ENCODE measurements around the gene CARD18.
"Not testable (repeated sequence)": the region's sequence is repeated elsewhere in the genome, so short reads cannot be mapped to it uniquely, and the experiment has no call there.

The CARD18 gene

DNA sequence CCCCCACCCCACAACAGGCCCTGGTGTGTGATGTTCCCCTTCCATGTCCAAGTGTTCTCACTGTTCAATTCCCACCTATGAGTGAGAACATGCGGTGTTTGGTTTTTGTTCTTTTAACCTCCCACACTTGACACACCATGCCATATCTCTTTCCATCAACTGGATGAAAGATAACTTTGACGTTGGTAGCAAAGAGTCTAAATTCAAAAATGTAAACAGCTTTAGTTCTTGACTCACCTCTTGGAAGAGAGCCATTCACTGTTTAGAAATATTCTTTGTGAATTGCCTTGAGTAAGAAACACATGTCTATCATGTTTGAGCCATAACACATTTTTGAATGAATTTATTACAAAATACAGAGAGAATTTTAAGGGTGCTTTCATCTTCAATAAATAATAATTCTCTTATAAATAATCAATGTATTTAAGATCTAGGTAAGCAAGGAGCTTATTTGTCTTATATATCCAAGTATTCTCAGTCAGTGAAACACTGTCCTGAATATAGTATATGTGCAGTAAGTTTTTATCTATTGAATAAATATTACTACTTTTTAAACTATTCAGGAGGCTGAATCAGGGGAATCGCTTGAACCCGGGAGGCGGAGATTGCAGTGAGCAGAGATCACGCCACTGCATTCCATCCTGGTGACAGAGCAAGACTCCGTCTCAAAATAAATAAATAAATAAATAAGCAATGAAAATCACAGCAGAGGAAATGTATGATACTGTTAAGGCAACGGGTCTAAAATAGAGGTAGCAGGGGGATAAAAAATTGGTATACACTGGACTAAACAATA is 6.7 kb downstream of the CARD18 start:
- DNase-seq: no peak

- DNase-seq: no peak
Observed at GRCh38 chr11:105130189-105130813, 9.3 kb downstream of the CARD18 start.

DNA sequence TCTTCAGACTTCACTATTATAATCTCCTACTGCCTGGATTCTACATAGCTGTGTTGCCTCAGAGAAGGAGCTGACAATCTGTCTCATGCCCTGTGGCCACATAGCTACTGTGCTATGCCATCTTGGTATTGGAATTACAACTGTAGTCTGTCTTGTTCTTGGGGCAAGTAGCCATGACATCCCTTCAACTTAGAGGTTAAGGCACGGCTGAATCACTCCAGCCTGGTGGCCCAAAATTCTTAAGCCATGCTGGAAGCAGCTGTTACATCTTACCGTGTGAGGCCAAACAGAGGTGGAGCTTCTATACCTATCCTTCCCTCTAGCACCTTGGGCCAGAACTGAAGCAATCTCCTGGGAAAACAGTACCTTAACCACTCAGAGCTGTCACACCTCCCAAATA is 14.8 kb downstream of the CARD18 start:
- no peak for DNase-seq

GRCh38 chr11:105111145-105111944 is 28.2 kb downstream of the CARD18 start:
- DNase-seq: no peak

GRCh38 chr11:105110688-105111030 is 28.9 kb downstream of the CARD18 start:
- no peak for DNase-seq

DNA sequence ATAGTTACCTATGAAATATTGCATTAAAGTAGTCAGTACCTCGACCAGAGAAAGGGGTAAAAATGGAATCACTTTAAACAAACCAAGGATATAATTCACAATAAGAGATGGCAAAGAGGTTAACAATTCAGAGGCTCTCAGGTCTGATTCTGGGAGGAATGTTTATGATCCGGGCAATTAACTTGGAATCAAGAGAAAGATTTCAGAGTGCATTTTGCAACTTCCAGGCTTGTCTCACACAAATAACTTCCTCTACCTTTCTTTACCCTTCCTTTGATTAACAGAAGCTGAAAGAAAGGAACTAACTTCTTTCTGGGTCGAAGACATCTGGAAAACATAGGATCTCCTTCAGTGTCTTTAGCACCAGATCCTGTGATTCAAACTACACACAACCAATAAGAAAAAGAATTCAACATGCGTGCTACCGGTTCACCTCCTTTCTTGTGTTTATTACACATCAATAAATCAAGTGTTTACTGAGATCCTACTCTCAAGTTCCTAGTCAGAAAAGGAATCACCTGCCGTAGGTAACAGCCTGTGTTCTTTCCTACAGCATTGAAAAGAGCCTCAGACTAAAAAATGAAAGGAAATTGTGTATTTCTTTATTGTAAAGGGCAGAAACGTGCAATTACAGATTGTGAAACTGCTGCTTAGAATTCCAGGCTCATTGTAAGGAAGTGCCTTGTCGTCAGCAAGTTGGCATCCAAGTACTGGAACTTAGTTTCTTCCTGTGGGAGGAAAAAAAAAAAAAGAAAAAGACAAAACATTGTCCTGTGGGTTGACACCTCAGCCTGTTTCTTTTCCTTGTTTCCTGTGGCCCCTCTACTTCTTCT is 29.5 kb downstream of the CARD18 start:
- no peak for DNase-seq

GRCh38 chr11:105109321-105109720 is 30.2 kb downstream of the CARD18 start:
- DNase-seq: no peak

DNA sequence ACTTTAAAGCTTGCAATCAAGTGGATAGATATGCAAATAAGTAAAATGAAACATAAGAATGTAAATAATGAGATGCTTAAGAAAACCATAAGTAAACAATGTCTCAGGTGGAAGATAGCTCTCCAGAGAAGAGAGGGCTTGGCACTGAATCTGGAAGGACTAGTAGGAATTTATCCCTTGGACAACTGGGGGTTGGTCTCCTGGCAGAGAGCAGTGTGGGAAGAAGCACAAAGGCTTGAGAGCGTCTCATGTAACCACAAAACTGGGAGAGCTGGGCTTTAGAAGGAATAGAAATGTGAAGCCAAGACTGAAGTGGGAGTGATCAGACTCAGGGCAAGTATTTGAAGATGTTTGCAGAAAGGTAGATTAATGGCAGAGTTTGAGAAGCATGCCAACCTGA is 31.3 kb downstream of the CARD18 start:
- no peak for DNase-seq

- not testable (repeated sequence) for DNase-seq
Observed at GRCh38 chr11:105107226-105107825, 32.2 kb downstream of the CARD18 start.

GRCh38 chr11:105106140-105106539 is 33.4 kb downstream of the CARD18 start:
- DNase-seq: no peak

DNA sequence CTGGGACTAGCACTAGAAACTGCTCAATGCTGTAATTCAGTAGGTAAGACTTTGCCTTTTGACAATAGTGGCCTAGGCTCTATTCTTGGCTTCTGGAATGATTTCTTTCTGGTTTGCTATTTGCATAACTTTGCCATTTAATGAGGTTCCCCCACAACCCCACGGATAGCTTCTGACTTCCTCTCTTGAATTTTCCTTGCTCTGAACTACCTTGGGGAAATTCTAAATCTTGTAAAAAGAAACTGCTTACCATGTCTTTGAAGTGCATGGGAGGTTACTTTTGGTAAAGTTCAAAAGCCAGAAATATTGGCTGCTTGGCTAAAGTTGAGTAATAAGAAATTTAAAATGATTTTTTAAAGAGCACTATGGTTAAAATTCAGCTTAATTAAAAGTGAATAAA is 35.3 kb downstream of the CARD18 start:
- DNase-seq: no peak

DNA sequence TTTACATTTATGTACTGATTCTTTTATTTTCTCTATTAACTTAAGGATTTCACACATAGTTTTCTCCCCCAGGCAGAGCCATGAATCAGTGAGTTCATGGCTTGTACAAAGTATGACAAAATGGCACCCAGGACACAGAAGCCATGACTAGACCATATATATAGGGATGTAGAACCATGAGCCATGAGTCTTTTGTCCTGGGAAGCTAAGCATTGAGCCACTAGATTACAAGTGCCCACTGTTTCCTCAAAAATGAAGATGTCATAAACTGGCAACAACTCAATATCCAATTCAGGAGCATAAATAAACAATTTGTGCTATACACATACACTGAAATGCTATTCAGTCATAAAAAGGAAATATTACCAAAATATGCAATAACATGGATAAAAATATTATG is 36.2 kb downstream of the CARD18 start:
- no peak for DNase-seq

DNA sequence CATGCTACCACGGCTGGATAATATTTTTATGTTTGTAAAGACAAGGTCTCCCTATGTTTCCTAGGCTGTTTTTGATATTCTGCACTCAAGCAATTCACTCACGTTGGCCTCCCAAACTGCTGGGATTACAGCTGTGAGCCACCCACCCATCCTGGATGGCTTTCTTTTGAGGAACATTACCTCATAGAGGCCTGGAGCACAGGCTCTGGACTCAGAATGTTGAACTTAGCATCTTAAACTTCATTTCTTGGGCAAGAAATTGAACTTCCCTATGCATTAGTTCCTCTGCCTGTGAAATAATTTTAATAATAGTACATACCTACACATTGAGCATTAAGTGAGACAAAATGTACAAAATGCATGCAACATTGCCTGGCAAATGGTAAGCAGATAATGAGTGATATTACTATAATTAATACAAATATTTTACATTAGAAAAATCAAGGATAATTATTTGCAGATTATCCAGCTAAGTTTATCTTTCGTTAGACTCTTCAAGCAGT is 37.4 kb downstream of the CARD18 start:
- not testable (repeated sequence) for DNase-seq

DNA sequence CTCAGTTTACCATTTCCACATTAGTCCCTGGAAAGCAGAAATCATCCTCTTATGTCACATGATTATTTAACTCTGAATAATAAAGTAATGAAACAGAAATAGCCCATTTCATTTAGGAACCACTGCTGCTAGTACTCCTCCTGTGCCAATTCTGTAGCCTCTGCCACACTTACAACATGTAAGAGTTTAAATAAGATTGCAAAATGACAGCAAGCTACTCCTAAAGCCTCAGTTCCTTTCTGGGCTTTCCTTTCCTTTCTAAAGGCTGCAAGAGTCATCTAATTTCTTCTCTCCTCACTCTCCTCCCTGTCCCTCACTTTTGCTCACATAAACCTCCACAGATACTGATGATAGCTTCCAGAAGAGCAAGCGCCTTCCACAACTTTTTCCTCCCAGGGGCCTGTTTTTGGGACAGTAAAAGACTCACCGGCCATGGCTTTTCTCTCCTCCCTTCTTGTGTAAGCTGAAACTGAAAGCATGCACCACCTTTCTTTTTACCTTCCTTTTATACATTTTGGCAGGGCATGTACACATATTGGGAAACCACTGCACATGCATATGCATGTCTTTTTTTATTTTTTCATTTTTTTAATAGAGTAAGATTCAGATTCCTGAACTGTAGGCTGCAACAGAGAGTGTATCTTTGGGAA is 38.5 kb downstream of the CARD18 start:
- DNase-seq: no peak

DNA sequence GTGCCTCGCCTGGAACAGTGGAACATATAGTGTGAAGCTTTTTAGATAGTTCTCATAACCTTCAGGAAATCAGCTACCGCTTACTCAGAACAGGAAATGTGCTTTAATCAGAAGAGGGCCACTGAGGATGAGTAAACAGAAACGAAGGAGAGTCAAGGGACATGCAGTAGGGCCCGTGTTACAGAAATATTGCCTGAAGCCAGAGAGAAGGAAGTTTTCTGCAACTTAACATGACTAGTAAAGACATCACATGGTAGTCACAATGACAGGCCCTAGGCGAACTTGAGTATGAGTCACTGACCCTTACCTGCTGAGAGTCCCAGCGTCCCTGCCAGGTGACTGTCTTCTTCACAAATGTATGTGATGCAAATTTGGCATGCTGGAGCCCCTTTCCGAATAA is 39.4 kb downstream of the CARD18 start:
- DNase-seq: no peak

GRCh38 chr11:105099594-105099993 is 40.0 kb downstream of the CARD18 start:
- DNase-seq: not testable (repeated sequence)

DNA sequence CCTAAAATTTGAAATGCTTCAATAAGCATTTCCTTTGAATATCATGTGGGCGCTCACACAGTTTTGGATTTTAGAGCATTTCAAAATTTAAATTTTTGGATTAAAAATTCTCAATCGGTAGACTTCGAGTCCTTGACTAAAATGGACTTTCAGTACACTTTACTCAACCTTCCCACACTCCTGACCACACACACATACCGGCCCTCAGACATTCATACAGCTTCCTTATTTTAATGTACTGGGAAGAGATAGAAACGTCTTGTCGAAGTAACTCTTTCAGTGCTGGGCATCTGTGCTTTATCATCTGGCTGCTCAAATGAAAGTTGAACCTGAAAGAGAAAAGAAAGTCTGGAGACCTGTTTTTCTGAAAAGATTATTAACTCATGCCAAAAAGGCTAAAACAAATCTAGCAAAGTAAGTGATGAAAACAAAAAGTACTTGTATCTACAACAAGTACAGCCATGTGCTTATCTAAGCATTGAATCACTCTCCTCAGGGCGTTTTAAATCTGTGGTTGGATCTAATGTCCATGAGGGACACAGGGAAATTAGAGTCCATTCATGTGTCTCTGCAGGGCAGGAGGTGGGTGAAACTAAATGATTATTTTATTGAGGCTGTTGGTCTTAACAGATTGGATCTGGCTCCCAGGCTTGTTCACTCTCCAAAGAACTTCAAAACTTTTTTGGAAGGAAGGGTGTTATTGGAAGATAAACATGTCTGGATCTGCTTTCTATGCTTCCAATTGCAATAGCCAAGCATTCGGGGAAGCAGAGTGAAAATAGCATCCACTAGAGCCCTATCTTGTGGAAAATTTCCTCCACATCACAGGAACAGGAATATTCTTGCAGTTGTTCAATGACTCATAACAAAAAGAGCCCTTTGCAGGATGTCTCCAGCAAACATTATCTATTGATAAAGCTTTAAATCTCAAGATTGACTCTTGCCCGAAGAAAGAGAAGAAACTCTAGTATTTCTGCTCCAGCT is 47.0 kb downstream of the CARD18 start:
- no peak for DNase-seq
